GM19452 (cell line): ENCODE measurements around the gene USP15.

Source experiments
- ATAC-seq: cut with Tn5 transposase; IDR thresholded peaks from one replicate; pipeline ENCODE4 v1.9.1; 2021; ENCODE audit not compliant: unreplicated experiment

Gene USP15

DNA sequence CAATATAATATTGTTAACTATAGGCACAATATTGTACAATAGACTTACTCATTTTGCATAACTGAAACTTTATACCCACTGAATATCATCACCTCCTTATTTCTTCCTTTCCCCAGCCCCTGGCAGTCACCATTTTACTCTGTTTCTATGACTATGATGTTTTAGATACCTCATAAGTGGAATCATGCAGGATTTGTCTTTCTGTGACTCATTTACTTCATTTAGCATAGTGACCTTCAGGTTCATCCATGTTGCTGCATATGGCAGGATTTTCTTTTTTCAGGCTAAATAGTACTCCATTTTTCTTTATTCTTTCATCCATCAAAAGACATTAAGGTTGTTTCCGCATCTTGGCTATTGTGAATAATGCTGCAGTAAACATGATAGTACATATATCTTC lies 18.9 kb downstream of the USP15 start:
- ATAC-seq, result no peak

- ATAC-seq, result no peak
These were observed 19.8 kb downstream of the USP15 start for GRCh38 chr12:62279961-62280360.

- ATAC-seq, result no peak
These were observed 22.0 kb downstream of the USP15 start for GRCh38 chr12:62282057-62282774.

GRCh38 chr12:62284749-62285148 lies 24.5 kb downstream of the USP15 start:
- no peak for ATAC-seq

DNA sequence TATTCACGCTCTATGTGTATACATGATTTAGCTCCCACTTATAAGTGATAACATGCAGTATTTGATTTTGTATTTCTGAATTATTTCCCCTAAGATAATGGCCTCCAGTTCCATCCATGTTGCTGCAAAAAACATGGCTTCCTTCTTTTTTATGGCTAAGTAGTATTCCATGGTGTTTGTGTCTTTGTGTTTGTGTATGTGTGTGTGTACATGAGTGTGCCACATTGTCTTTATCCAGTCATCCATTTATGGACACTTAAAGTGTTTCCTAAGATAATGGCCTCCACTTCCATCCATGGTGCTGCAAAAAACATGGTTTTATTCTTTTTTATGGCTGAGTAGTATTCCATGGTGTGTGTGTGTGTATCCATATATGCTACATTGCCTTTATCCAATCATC lies 25.1 kb downstream of the USP15 start:
- ATAC-seq, result no peak

DNA sequence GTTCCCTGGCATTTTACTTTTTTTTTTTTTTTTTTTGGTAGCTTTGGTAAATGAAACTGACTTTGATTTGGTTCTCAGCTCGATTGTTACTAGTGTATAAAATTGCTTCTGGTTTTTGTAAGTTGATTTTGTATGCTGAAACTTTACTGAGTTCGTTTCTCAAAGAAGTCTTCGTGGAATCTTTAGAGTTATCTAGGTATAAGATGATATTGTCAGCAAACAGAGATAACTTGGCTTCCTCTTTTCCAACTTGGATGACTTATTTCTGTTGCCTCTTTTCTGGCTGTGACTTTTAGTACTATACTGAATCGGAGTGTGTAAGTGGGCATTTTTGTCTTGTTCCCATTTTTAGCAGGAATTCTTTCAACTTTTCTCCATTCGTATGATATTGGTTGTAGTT lies 28.1 kb downstream of the USP15 start:
- no peak for ATAC-seq

DNA sequence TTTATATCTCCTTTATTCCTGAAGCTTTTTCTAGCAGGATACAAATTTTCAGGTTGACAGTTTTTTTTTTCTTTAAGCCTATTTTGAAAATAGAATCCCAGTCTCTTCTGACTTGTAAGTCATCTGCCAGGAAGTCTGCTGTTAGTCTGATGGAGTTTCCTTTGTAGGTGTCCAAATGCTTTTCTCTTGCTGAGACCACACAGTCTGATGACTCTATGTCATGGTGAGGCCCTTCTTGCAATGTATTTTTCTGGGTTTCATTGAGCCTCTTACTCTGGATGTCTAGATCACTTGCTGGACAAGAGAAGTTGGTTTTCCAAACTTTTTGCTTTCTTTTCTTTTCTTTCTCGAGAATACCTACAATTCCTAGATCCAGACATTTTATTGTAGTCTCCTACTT lies 30.6 kb downstream of the USP15 start:
- no peak for ATAC-seq

DNA sequence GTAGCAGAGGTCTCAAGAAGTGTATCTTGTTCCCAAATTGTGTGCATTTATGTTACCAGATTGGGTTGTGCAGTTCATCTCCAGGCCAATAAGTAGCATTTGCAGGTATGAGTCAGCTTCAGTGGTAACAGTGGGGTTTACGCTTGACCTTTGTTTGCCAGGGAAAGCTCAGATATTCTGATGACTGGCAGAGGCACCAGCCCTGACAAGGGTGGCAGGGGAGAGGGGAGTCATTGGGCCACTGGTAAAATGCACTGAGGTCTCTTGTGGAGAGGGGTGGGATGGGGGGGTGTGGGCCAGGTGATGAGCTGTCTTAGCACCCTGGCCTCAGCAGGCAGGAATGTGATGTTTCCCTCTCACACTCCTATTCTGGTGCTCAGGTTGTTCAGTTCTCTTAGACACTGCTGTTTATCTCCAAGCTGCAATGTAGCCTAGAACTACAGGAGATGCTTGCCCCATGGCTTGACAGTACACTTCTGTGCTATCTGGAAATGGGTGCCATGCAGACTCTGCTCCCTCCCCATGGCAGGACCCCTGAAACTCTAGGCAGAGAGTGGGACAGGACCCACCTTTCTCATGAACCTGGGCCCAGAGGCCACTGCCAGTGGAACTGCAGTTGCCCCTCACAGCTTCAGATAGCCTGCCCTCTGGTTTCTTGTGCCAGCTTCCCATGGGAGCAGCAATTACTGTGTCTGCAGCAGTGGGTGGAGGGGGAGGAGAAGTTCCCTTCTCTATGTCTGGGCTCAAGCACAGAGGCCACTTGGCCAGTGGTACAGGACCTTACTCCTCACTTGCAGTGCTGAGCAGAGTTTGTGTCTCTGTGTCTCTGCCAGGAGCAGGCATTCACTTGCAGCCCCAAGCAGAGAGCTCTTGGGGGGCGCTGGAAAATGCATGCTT lies 31.9 kb downstream of the USP15 start:
- no peak for ATAC-seq

DNA sequence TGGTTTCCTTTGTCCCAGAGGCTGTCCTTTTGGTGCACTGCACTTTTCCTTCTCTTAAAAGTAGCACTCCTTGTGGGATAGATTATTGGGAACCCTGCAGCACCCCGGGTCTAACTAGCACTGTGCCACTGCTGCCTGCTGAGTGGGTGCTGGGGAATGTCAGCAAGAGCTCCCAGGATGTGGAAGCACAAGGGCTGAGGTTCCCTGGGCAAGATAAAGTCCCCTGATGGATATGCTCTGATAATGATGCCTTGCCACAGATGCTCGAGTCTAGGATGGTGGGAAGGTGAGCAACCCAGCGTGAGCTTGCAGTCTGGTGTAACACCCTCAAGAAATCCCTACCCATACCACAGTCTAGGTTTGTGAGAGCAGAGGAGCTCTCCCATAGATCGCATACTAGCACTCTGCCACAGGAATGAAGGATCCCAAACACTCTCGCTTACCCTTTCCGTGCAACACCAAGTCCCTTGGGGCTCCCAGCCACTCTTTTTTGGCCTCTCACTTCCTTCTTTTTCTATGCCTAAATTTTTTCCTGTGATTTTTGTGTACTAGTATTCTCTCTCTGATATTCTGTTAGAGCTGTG lies 32.6 kb downstream of the USP15 start:
- no peak for ATAC-seq

DNA sequence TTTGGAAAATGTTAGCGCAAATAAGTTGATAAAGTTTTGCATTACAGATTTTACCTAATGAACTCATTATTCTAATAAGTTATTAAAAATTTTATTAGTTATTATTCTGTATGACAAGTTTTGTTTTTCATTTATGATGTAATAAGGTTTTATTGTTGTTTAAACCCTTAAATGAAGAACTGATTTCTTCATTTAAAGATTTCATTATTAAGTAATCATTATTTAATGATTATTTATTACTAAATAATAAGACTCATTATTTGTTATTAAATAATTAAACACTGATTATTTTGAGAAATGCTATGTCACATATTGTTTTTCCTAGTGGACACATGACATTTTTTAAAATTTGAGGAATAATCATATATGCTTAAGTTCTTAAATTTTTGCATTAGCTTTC lies 34.2 kb downstream of the USP15 start:
- no peak for ATAC-seq

DNA sequence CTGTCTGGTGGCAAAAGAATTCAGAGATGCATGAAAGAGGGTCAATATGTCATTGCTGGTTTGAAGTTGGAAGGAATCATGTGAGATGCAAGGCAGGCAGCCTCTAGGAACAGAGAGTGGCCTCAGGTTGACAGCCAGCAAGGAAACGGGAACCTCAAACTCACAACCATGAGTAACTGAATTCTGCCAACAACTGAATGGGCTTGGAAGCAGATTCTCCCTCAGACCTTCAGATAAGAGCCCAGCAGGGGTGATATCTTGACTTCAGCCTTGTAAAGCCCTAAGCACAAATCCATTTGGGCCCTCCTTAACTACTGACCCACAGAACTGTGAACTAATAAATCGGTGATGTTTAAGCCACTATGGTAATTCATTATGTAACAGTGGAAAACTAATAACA lies 35.8 kb downstream of the USP15 start:
- no peak for ATAC-seq

DNA sequence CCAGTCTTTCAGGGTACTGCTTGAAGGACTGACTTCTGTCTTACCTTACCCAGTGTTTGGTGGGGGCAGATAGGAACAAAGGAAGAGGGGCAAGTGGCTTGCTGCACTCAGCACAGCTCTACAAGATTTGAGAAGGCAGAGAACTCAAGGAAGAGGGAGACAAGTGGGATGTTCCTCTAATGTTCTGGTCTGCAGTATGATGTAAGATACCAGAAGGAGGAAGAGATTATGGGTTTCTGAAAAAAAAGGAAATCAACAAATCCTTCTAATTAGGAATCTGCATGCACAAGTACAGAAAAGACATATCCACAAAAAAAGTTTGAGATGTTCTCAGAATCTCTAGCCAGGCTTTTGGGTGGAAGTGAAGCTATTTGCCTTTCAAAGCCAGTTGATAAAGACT lies 37.1 kb downstream of the USP15 start:
- ATAC-seq, result no peak

DNA sequence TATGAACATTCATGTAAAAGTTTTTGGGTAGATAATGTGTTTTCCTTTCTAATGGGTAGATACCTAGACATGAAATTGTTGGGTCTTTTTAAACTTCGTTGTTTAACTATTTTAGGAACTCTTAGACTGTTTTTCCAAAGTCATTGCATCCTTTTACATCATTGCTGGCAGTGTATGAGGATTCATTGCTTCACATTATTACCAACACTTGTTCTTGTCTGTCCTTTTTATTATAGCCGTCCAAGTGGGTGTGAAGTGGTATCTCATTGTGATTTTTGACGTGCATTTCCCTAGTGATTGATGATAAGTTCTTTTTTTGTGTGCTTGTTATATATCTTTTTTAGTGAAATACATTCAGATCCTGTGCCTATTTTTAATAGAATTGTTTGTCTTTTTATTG lies 39.4 kb downstream of the USP15 start:
- no peak for ATAC-seq

GRCh38 chr12:62301080-62301798 lies 41.0 kb downstream of the USP15 start:
- ATAC-seq, result no peak

DNA sequence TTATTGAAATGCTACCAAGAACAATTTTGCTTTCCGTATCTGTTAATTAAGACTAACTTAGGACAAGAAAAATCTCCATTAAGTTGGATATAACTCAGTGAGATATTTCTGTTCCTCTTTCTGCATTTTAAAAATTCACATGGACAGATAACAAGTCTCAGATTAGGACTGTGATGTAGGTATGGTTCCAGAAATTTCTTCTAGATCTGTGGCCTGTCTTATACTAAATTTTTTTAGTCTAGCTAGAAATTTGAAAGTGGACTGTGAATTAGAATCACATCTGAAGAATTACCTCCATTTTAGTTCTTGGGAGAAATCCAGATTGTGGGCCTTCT lies 41.6 kb downstream of the USP15 start:
- no peak for ATAC-seq

DNA sequence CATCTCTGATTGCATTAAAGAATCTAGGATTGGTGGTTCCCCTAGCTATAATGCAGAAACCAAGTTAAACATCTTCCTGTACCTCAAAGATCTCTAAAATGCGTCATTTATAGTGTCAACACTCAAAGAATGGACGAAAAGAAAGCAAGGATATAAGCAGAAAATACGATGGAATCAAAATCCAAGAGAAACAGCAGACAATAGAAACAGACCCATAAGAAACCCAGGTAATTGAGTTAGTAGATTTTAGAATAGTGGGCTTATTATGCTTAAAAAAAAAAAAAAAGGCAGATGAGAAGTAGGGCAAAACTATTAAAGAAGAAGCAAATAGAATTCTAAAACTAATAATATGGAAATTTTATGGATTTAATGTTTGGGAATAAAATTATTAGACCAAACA lies 44.4 kb downstream of the USP15 start:
- no peak for ATAC-seq

DNA sequence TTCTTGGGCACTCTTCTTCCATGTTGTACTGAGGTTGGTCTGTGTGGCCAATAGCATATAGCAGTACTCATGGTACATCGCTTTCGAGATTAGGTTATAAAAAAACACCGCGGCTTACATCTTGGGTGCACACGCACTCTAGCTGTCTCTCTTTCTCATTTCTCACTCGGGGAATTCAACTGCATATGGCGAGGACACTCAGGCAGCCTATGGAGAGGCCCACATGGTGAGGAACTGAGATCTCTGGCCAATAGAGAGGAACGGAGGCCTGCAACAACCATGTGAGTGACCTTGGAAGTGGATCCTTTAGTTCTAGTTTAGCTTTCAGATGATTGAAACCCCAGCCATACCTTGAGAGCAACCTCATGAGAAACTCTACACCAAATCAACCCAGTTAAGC lies 45.6 kb downstream of the USP15 start:
- ATAC-seq, result no peak

DNA sequence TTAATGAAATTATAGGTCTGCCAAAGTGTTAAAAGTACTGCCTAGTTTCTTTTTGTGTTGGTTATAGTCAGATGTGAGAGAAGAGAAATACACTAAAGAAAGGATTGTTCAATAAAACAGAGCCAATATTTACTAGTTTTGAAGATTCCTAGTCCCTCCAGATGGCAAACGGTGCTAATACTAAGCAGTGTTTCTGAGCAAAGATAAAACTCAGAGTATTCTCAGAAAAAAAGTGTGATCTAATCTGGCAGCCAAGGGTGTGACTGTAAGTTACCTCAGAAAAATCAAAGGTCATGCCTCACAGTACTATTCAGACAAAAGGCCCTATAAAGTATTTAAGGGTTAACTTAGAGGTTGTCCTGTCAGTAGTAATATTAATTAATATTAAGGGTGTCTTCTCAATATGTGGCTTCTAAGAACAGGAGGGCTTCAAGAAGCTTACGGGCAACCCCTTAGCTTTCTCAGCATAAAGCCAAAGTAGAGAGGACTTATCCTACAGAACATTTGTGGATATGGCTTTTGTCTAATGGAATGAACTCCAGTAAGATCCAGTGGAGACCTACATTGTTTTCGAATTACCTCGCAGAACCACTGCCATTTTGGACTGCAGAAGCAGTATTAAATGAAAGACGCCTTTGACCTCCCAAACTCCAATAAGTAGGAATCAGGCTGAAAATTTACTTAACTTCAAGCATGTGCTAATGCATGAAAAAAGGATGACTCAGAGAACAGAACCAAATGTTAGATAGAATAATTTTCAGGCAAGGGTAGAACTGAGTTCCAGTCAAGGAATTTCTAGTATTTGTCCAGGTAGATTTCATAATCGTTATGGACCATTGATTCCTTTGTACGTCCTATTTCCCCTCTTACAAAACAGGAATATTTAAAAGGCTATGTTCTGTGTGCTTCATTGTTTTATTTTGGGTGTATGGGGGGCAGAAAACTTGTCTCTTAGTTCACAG lies 46.6 kb downstream of the USP15 start:
- ATAC-seq, result no peak

- ATAC-seq, result no peak
These were observed 48.0 kb downstream of the USP15 start for GRCh38 chr12:62308201-62308600.

DNA sequence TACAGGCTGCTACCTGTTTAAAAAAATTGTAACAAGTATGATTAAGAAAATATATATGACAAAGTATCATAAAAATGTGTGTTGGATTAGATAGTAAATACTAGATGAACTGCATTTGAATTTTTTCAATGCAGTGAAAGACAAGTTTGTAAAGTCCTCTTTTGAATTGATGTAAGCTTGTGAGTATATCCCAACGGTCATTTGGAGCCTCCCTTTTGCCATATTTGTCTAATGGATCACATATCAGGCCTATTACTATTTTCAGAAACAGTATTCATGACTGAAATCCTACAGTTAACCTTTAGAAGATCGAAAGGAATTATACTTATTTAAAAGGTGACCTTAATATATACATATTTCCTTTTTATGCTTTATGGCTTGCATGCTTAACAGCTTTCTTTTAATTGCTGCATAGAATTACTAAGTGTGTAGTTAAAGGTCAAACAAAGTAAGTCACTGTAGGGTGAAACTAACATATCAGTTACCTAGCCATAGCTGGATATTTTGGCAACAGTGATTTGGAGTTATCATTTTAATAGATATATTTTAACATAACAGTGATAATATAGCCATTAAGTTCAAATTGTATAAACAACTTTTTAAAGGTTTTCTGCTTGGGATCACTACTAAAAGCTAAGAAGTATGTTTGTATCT lies 53.6 kb downstream of the USP15 start:
- ATAC-seq, result no peak
